Measurements from ENCODE around the gene KPTN.

Gene KPTN

DNA sequence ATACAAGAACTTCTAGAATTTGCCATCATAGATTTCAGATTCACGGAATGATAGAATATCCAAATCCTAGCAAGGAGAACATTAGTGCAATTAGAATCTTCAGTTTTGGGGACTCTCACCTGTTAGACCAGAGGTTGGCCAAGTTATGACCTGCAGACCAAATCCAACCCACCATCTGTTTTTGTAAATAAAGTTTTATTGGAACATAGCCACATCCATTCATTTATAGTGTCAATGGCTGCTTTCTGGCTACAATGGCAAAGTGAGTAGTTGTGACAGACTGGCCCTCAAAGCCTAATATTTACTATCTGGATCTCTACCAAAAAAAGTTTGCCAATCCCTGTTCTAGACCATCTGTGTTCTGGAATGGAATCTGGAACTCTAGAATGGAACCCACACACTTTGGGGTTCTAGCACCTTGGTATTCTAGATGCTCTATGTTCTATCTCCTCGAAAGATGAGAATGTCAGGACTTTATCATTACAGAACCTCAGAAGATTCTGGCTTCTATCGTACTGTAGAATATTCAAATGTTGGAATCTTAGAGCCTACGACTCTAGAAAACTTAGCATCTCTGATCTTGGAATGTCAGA lies 2.5 kb downstream of the KPTN start:
- Histone ChIP-seq H3K36me3 (ENCODE audit: insufficient read depth, low read length) (no peaks in the 10 kb centered on the region), H3K27me3 (ENCODE audit: insufficient read depth, low read length, poor library complexity, severe bottlenecking) (no peaks in the 10 kb centered on the region), H4K20me1 (ENCODE audit: insufficient read depth, low read length, poor library complexity, severe bottlenecking) (no peaks in the 10 kb centered on the region), H3K79me2 (ENCODE audit: insufficient read depth, low read length) (peaks cover 9% of the 10 kb centered on the region), H3K4me1 (ENCODE audit: insufficient read depth, low read length, poor library complexity, severe bottlenecking) (peaks cover 20% of the 10 kb centered on the region), H3K9me3 (ENCODE audit: insufficient read depth, low read depth, low read length) (no peaks in the 10 kb centered on the region), H3K4me2 (ENCODE audit: low read depth, low read length, poor library complexity, severe bottlenecking) (no peak overlapping the region), H3K9ac (ENCODE audit: low read depth, low read length, poor library complexity, severe bottlenecking) (no peak overlapping the region), H3K9me2 (replicated peaks; ENCODE audit: low read depth, low read length) (no peaks in the 10 kb centered on the region), H3K4me3 (ENCODE audit: low read length, poor library complexity, severe bottlenecking) (no peak overlapping the region), H2AFZ (ENCODE audit: low read length) (no peak overlapping the region), H3F3A (ENCODE audit: low read depth) (no peaks in the 10 kb centered on the region)
- TF ChIP-seq, protein P1, sequence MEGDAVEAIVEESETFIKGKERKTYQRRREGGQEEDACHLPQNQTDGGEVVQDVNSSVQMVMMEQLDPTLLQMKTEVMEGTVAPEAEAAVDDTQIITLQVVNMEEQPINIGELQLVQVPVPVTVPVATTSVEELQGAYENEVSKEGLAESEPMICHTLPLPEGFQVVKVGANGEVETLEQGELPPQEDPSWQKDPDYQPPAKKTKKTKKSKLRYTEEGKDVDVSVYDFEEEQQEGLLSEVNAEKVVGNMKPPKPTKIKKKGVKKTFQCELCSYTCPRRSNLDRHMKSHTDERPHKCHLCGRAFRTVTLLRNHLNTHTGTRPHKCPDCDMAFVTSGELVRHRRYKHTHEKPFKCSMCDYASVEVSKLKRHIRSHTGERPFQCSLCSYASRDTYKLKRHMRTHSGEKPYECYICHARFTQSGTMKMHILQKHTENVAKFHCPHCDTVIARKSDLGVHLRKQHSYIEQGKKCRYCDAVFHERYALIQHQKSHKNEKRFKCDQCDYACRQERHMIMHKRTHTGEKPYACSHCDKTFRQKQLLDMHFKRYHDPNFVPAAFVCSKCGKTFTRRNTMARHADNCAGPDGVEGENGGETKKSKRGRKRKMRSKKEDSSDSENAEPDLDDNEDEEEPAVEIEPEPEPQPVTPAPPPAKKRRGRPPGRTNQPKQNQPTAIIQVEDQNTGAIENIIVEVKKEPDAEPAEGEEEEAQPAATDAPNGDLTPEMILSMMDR (conservative IDR thresholded peaks at IDR 0.05; ENCODE audit: low read length), result no peak

DNA sequence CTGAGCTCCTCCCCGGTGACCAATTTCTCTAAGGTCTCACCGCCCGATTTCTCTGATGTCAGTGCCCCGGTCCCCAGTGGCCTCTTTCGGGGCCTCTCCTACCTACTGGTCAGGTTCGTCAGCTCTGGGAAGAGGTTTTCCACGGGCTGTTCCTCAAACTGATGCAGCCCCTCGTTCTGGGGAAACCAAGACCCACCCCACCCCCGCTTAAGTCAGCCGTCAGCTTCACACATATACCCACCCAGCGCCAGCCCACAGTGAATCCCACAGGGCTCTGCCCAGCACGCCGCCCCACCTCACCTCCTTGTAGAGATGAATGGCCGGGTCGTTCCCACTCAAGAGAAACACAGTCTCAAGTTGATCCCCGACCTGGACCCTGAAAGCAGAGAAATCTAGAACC lies 3.4 kb downstream of the KPTN start:
- H3K4me3 ChIP-seq (ENCODE audit: low read length, poor library complexity, severe bottlenecking), result no peak overlapping the region
- H3K4me2 ChIP-seq (ENCODE audit: low read depth, low read length, poor library complexity, severe bottlenecking), result no peak overlapping the region
- H3K4me1 ChIP-seq (ENCODE audit: insufficient read depth, low read length, poor library complexity, severe bottlenecking), result peaks cover 14% of the 10 kb centered on the region
- no peak for TF ChIP-seq EZH2phosphoT487 (IDR thresholded peaks at IDR 0.05; ENCODE audit: borderline replicate concordance)
- TF ChIP-seq, protein P1 (conservative IDR thresholded peaks at IDR 0.05; ENCODE audit: low read length), result no peak
- no peaks in the 10 kb centered on the region for H3K9me3 ChIP-seq (ENCODE audit: insufficient read depth, low read depth, low read length)
- peaks cover 9% of the 10 kb centered on the region for H3K79me2 ChIP-seq (ENCODE audit: insufficient read depth, low read length)
- H3K9ac ChIP-seq (ENCODE audit: low read depth, low read length, poor library complexity, severe bottlenecking), result no peak overlapping the region
- no peaks in the 10 kb centered on the region for H3K27me3 ChIP-seq (ENCODE audit: insufficient read depth, low read length, poor library complexity, severe bottlenecking)
- H3K36me3 ChIP-seq (ENCODE audit: insufficient read depth, low read length), result no peaks in the 10 kb centered on the region
- no peaks in the 10 kb centered on the region for H4K20me1 ChIP-seq (ENCODE audit: insufficient read depth, low read length, poor library complexity, severe bottlenecking)
- no peaks in the 10 kb centered on the region for H3F3A ChIP-seq (ENCODE audit: low read depth)
- H2AFZ ChIP-seq (ENCODE audit: low read length), result no peak overlapping the region
- no peaks in the 10 kb centered on the region for H3K9me2 ChIP-seq (replicated peaks; ENCODE audit: low read depth, low read length)

DNA sequence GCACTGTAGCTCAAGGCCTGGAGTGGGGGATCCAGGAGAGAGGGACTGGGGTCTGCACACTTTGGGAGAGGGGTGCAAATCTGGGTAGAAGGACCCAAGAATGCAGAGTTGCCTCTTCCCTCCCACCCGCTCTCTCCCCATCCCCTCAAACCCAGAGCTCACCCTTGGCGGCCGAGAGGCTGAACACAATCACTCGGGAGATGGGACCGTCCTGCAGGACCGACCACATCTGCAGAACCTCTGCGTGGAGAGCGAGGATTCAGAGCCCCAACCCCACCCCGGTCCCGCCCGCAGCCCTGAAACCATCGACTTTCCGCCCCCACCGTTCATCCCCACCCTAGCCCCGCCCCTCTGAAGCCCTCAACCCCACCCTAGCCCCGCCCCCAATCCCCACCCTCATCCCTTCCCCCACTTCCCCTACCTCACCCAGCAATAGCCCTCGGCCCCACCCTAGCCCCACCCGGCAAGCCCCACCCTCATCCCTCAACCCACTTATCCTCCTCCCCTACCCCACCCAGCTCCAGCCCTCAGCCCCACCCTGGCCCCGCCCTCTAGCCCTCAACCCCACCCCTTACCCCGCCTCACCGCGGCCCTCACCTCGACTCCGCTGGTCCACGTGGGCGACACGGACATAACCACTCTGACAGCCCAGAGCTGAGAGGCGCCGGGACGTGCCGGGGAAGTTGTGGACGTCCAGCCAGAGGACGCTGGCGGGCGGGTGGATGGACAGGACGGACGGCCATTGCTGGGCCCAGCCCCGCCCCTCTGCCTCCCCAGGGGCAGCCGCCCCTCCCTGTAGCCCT lies 4.1 kb downstream of the KPTN start:
- H3K9me2 ChIP-seq (replicated peaks; ENCODE audit: low read depth, low read length), result no peaks in the 10 kb centered on the region
- no peaks in the 10 kb centered on the region for H3K9me3 ChIP-seq (ENCODE audit: insufficient read depth, low read depth, low read length)
- H3K36me3 ChIP-seq (ENCODE audit: insufficient read depth, low read length), result no peaks in the 10 kb centered on the region
- no peak overlapping the region for H3K4me3 ChIP-seq (ENCODE audit: low read length, poor library complexity, severe bottlenecking)
- H3K27me3 ChIP-seq (ENCODE audit: insufficient read depth, low read length, poor library complexity, severe bottlenecking), result no peaks in the 10 kb centered on the region
- TF ChIP-seq, protein P1 (conservative IDR thresholded peaks at IDR 0.05; ENCODE audit: low read length), result no peak
- no peak for TF ChIP-seq EZH2phosphoT487 (IDR thresholded peaks at IDR 0.05; ENCODE audit: borderline replicate concordance)
- peaks cover 6% of the 10 kb centered on the region for H3K4me1 ChIP-seq (ENCODE audit: insufficient read depth, low read length, poor library complexity, severe bottlenecking)
- H2AFZ ChIP-seq (ENCODE audit: low read length), result no peak overlapping the region
- no peak overlapping the region for H3K9ac ChIP-seq (ENCODE audit: low read depth, low read length, poor library complexity, severe bottlenecking)
- H3F3A ChIP-seq (ENCODE audit: low read depth), result no peaks in the 10 kb centered on the region
- no peak overlapping the region for H3K4me2 ChIP-seq (ENCODE audit: low read depth, low read length, poor library complexity, severe bottlenecking)
- H3K79me2 ChIP-seq (ENCODE audit: insufficient read depth, low read length), result peaks cover 6% of the 10 kb centered on the region
- no peaks in the 10 kb centered on the region for H4K20me1 ChIP-seq (ENCODE audit: insufficient read depth, low read length, poor library complexity, severe bottlenecking)
